K562 (cell line): ENCODE data around the gene DDR2. TPM values are rescaled to one million over a fixed set of nuclear protein-coding genes. Genes with fewer than 3 reads are reported as not detected.

Experiments used
- ATAC-seq: fragments of 200-7000 bp; cut with Tn5 transposase; 3 replicates; pipeline ENCODE4 v1.9.1; 2020; ENCODE audit warnings: moderate library complexity
- BruUV-seq: library from RNA; stranded (reverse); fragments of 400-500 nt; replicated peaks from 2 replicates; lab custom pipeline; 2021; lab: Mats Ljungman, UMichigan
- CTCF ChIA-PET: fragments of 300-600 bp; formaldehyde crosslinking; extraction: SDS; loops from one replicate; lab custom pipeline; 2021; ENCODE audit warnings: low intra/inter-chr PET ratio; lab: Yijun Ruan, JAX
- POLR2A ChIA-PET: fragments of 300-600, 350-650 bp; sonication (Branson Sonifier 250); formaldehyde crosslinking; extraction: SDS; loops from one replicate; lab custom pipeline; 2021; ENCODE audit warnings: antibody characterized with exemption, inconsistent platforms; lab: Yijun Ruan, JAX
- DNase-seq, 4 experiments: peaks; one replicate each; pipeline versions ENCODE4 v3.0.0 to v3.0.0-alpha.2; 2011 to 2018; ENCODE audit warnings: low spot score in 3 of 4, mixed read lengths in 3 of 4; ENCODE audit errors: extremely low read depth in 1 of 4
- FAIRE-seq: peaks from 2 replicates; lab custom pipeline; 2011; peaks lifted over from hg19 to GRCh38; lab: Jason Lieb, UNC
- H2AFZ ChIP-seq: 2 replicates; pipeline ENCODE4 v1.6.0; 2011; ENCODE audit warnings: low read depth, low read length, control low read depth, inconsistent platforms
- H3K27ac ChIP-seq: fragments of 200-600 bp; 3 replicates; pipeline ENCODE4 v1.8.0; 2011; ENCODE audit warnings: low read depth, mild to moderate bottlenecking, control low read depth, inconsistent platforms, low read length, moderate library complexity, mixed read lengths; ENCODE audit errors: extremely low read depth
- H3K27me3 ChIP-seq, 2 experiments: fragments of 300-600 bp in 1 of 2; 2 replicates in 1 of 2; 3 replicates in 1 of 2; pipeline versions ENCODE4 v1.6.0 to v1.8.0; 2011; ENCODE audit warnings: inconsistent platforms in 2 of 2, low read length in 2 of 2, mild to moderate bottlenecking in 1 of 2, mixed read lengths in 1 of 2, moderate library complexity in 1 of 2; ENCODE audit not compliant: control insufficient read depth in 2 of 2, insufficient read depth in 2 of 2
- H3K36me3 ChIP-seq: fragments of 300-600 bp; 3 replicates; pipeline ENCODE4 v1.8.0; 2011; ENCODE audit warnings: mild to moderate bottlenecking, low read length, inconsistent platforms; ENCODE audit not compliant: control insufficient read depth, insufficient read depth
- H3K4me1 ChIP-seq, 2 experiments: fragments of 200-600 bp in 1 of 2; replicated peaks in 1 of 2; 2 replicates in 1 of 2; 3 replicates in 1 of 2; pipeline versions ENCODE4 v1.5.1 to v1.8.0; 2011; ENCODE audit warnings: inconsistent platforms in 2 of 2, low read length in 2 of 2, mild to moderate bottlenecking in 1 of 2, mixed read lengths in 1 of 2, moderate library complexity in 1 of 2; ENCODE audit not compliant: control insufficient read depth in 2 of 2, insufficient read depth in 2 of 2
- H3K4me2 ChIP-seq: 2 replicates; pipeline ENCODE4 v1.6.1; 2011; ENCODE audit warnings: low read length, control low read depth, inconsistent platforms, mixed read lengths; ENCODE audit not compliant: insufficient read depth
- H3K4me3 ChIP-seq: fragments of 200-600 bp; sonication (generic), shearing (Covaris generic); 2 replicates; pipeline ENCODE4 v1.5.1; 2016; ENCODE audit warnings: control low read depth, inconsistent platforms
- H3K79me2 ChIP-seq: fragments of 200-600 bp; 3 replicates; pipeline ENCODE4 v1.8.0; 2011; ENCODE audit warnings: low read length, inconsistent platforms; ENCODE audit not compliant: control insufficient read depth, insufficient read depth
- H3K9ac ChIP-seq, 2 experiments: 2 replicates each; pipeline versions ENCODE4 v1.6.0 to v1.6.1; 2011; ENCODE audit warnings: low read depth in 2 of 2, low read length in 2 of 2, control low read depth in 1 of 2, inconsistent platforms in 1 of 2, mild to moderate bottlenecking in 1 of 2, mixed read lengths in 1 of 2; ENCODE audit not compliant: insufficient read depth in 1 of 2
- H3K9me1 ChIP-seq: one replicate; pipeline ENCODE4 v1.6.0; 2011; ENCODE audit warnings: inconsistent platforms, mild to moderate bottlenecking, low read length, moderate library complexity; ENCODE audit not compliant: control insufficient read depth, insufficient read depth
- H3K9me3 ChIP-seq: replicated peaks from 2 replicates; pipeline ENCODE4 v1.5.1; 2011; ENCODE audit warnings: low read depth, low read length, inconsistent platforms; ENCODE audit not compliant: control insufficient read depth, insufficient read depth
- H4K20me1 ChIP-seq: replicated peaks from 2 replicates; pipeline ENCODE4 v1.6.1; 2011; ENCODE audit warnings: low read length, inconsistent platforms, mixed read lengths; ENCODE audit not compliant: control insufficient read depth, insufficient read depth
- EWSR1 ChIP-seq: fragments of 450-650 bp; IDR thresholded peaks from 2 replicates; pipeline ENCODE4 v1.6.1; 2018; ENCODE audit warnings: borderline replicate concordance, mild to moderate bottlenecking, low read depth, moderate library complexity; ENCODE audit not compliant: partially characterized antibody
- FOSL1 ChIP-seq: fragments of 200-800 bp; sonication (Bioruptor generic); conservative IDR thresholded peaks from 2 replicates; pipeline ENCODE4 v1.6.1; 2016; ENCODE audit warnings: missing genetic modification characterization, missing compliant biosample characterization
- JUNB ChIP-seq: fragments of 450-650 bp; formaldehyde crosslinking; conservative IDR thresholded peaks from 2 replicates; pipeline ENCODE4 v1.4.0; 2020; ENCODE audit warnings: mild to moderate bottlenecking
- KDM1A ChIP-seq, 2 experiments: fragments of 450-650 bp; IDR thresholded peaks; 2 replicates each; pipeline ENCODE4 v1.6.1; 2016; ENCODE audit warnings: mild to moderate bottlenecking in 2 of 2
- RERE ChIP-seq: sonication (generic); formaldehyde crosslinking; IDR thresholded peaks from 2 replicates; pipeline ENCODE4 v1.8.0; 2023; ENCODE audit warnings: missing genetic modification reagents, mild to moderate bottlenecking, borderline replicate concordance
- SETDB1 ChIP-seq: IDR thresholded peaks from one replicate; pipeline ENCODE4 v1.6.1; 2012; ENCODE audit warnings: low read length, control low read depth, inconsistent platforms
- SUPT5H ChIP-seq: fragments of 450-650 bp; IDR thresholded peaks from 2 replicates; pipeline ENCODE4 v1.6.1; 2016
- ZKSCAN8 ChIP-seq: fragments of 200-800 bp; sonication (Bioruptor generic); IDR thresholded peaks from 2 replicates; pipeline ENCODE4 v1.6.1; 2016; ENCODE audit warnings: missing genetic modification characterization, missing compliant biosample characterization
- ZNF133 ChIP-seq: fragments of 250-450 bp; sonication (Bioruptor Pico); IDR thresholded peaks from 2 replicates; pipeline ENCODE4 v1.4.0; 2020; ENCODE audit warnings: mild to moderate bottlenecking
- WGBS: fragments of 100-300 bp; shearing (Covaris generic); methylation state at CpG from one replicate; pipeline ENCODE4 v1.1.6; 2016; ENCODE audit warnings: low coverage, mixed read lengths; ENCODE audit not compliant: insufficient coverage; ENCODE audit errors: missing lambda C conversion rate; 5-methylcytosine and 5-hydroxymethylcytosine counted together
- in situ Hi-C: fragments of 300-500 bp; cut with MboI; formaldehyde crosslinking; loops from 4 replicates; pipeline ENCODE4 v1.15.0; 2018; ENCODE audit warnings: inconsistent platforms, mixed read lengths
- intact Hi-C: fragments of 100-400 bp; cut with micrococcal nuclease; formaldehyde crosslinking; loops from 2 replicates; pipeline ENCODE4 v1.14.2; 2022
- polyA plus RNA-seq, 8 experiments: library from polyadenylated mRNA; depleted of rRNA in 4 of 8; stranded (reverse) in 5 of 8; unstranded in 3 of 8; fragments of >200 nt; fragmentation: Nextera tagmentation in 2 of 8; fragmentation: Illumina TruSeq in 1 of 8; extraction: Ambion mirVana in 2 of 8; extraction: Trizol in 1 of 8; gene quantifications; 2 replicates each; pipeline versions ENCODE4 v1.2.1 to v1.2.3, GENCODE V29; 2011 to 2014; ENCODE audit warnings: inconsistent platforms in 1 of 8, missing spikeins in 1 of 8
- total RNA-seq, 7 experiments: library from RNA; depleted of rRNA in 6 of 7; stranded (reverse); fragments of >200 nt in 6 of 7; fragmentation: Illumina TruSeq in 2 of 7; extraction: Trizol in 2 of 7; gene quantifications; 2 replicates each; pipeline versions ENCODE4 v1.2.1 to v1.2.3, GENCODE V29; 2011 to 2021; ENCODE audit warnings: low replicate concordance in 1 of 7
- TF ChIP-seq, protein P1 (sequence below): sonication (generic); formaldehyde crosslinking; IDR thresholded peaks from 2 replicates; pipeline ENCODE4 v1.8.1; 2023; ENCODE audit warnings: mild to moderate bottlenecking, missing genetic modification reagents, moderate library complexity

The DDR2 gene
- total and polyA plus RNA-seq, 9 of the 15 experiments (the other 6 are each of a cell fraction or from before 2014, with no cell fraction given) = 0.36 to 2.0 (median 1.1) TPM

DNA sequence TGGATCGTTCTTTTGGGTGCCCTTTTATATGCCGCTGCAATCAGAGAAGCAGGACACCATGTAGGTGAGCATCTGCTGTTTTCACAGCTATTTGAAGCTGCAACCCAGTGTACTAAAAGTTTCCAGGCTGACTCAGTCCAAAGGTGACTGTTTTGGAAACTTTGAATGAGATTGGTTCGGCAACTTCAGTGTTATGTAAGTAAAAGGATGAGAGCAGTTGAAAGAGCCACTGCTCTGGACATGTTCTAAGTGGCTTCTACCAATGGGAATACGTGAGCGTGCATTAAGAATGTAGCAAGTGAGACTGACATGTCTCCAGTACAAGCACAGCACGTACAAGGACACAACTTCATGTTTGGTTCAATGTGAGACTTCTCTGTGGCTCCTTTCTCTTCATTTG lies 55.6 kb downstream of the DDR2 start:
- H3K27me3 ChIP-seq = no peaks in the 10 kb centered on the region; a peak in 2 of 5 replicates
- H3K27ac ChIP-seq = no peak overlapping the region
- no peaks in the 10 kb centered on the region for H4K20me1 ChIP-seq
- H3K9me3 ChIP-seq = no peaks in the 10 kb centered on the region
- 10% methylated on average over 6 of the region's 6 CpGs for WGBS
- no peak for FAIRE-seq
- intact Hi-C loops = no loop called here
- in situ Hi-C loops = no loop called here
- H3K36me3 ChIP-seq = no peaks in the 10 kb centered on the region
- no peak for ATAC-seq
- no peak for DNase-seq
- H3K4me2 ChIP-seq = no peak overlapping the region
- CTCF ChIA-PET = no interaction called here
- POLR2A ChIA-PET = interaction anchor here (0.6 to 2.4 kb wide), 4 partner anchors 10 to 769 kb away, joined by 3 to 8 read pairs (median 4); partner anchors contain the start of gene DDR2
- H2AFZ ChIP-seq = no peak overlapping the region
- H3K4me1 ChIP-seq = no peaks in the 10 kb centered on the region
- H3K9me1 ChIP-seq = no peaks in the 10 kb centered on the region
- no peak overlapping the region for H3K9ac ChIP-seq
- H3K4me3 ChIP-seq = no peak overlapping the region
- 0 out of 2 replicates have a peak, but pooled peaks have one; percentile 12 for TF ChIP-seq FOSL1 (tag)
- no peak for TF ChIP-seq ZNF133 (CRISPR knock-in tag)
- TF ChIP-seq, protein P1, sequence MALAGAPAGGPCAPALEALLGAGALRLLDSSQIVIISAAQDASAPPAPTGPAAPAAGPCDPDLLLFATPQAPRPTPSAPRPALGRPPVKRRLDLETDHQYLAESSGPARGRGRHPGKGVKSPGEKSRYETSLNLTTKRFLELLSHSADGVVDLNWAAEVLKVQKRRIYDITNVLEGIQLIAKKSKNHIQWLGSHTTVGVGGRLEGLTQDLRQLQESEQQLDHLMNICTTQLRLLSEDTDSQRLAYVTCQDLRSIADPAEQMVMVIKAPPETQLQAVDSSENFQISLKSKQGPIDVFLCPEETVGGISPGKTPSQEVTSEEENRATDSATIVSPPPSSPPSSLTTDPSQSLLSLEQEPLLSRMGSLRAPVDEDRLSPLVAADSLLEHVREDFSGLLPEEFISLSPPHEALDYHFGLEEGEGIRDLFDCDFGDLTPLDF = no peak
- no TSS peak for BruUV-seq
- H3K79me2 ChIP-seq = no peaks in the 10 kb centered on the region

DNA sequence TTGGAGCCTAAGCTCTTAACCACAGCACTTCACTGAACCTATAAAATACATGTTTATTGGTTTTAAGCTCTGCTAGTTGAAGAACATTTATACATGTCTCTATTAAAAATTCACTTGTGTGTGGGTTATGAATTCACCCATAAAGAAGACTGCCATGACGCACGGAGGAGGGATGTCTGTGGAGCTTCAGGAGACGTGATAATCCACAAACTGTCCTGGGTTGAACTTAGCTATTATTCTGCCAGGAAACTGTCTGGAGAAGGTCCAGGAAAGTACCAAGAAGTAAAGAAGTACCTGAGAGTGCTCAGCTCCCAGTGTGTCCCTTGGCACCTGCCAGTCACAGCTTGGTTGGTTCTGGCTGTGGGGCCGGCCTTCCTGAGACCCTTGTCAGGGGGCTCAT lies 56.3 kb downstream of the DDR2 start:
- BruUV-seq = no TSS peak
- Histone ChIP-seq H3K27ac (no peak overlapping the region), H3K9me3 (no peaks in the 10 kb centered on the region), H3K27me3 (no peaks in the 10 kb centered on the region; a peak in 2 of 5 replicates), H3K4me1 (no peaks in the 10 kb centered on the region), H3K79me2 (no peaks in the 10 kb centered on the region), H3K4me3 (no peak overlapping the region), H3K36me3 (no peaks in the 10 kb centered on the region), H4K20me1 (no peaks in the 10 kb centered on the region), H3K9ac (no peak overlapping the region), H2AFZ (no peak overlapping the region), H3K9me1 (no peaks in the 10 kb centered on the region), H3K4me2 (no peak overlapping the region)
- in situ Hi-C loops (no loop called here), intact Hi-C loops (no loop called here)
- no peak for FAIRE-seq
- POLR2A ChIA-PET = interaction anchor here (0.6 to 2.4 kb wide), 4 partner anchors 9 to 769 kb away, joined by 3 to 8 read pairs (median 4); partner anchors contain the start of gene DDR2
- no peak for ATAC-seq
- CTCF ChIA-PET = no interaction called here
- no peak for DNase-seq
- WGBS = 8% methylated on average over 4 of the region's 4 CpGs
- TF ChIP-seq SETDB1 (no peak), ZKSCAN8 (CRISPR knock-in tag) (no peak), KDM1A (IDR thresholded peaks at IDR 0.05) (no peak), EWSR1 (no peak), SUPT5H (no peak), RERE (no peak), JUNB (CRISPR knock-in tag) (no peak)
